H1 (cell line): Measurements from ENCODE around the gene NLRC5. TPM values are rescaled to one million over a fixed set of nuclear protein-coding genes. Genes with fewer than 3 reads are reported as not detected.

Source experiments
- CTCF ChIA-PET: fragments of 300-600 bp; sonication (Branson Sonifier 250); formaldehyde crosslinking; loops from one replicate; lab custom pipeline; 2021; ENCODE audit not compliant: partially characterized antibody; lab: Charles Lee
- POLR2A ChIA-PET: fragments of 300-600 bp; sonication (Branson Sonifier 250); formaldehyde crosslinking; loops from one replicate; lab custom pipeline; 2021; ENCODE audit warnings: inconsistent platforms; ENCODE audit not compliant: partially characterized antibody; lab: Charles Lee
- DNase-seq, 2 experiments: peaks; one replicate each; pipeline versions ENCODE4 v3.0.0 to v3.0.0-alpha.2; 2010 to 2022; ENCODE audit warnings: low spot score in 2 of 2, low read depth in 1 of 2, mixed read lengths in 1 of 2
- FAIRE-seq: peaks from 2 replicates; lab custom pipeline; 2011; peaks lifted over from hg19 to GRCh38; lab: Jason Lieb, UNC
- H2AFZ ChIP-seq: 2 replicates; pipeline ENCODE4 v1.8.1; 2012; ENCODE audit warnings: low read length, inconsistent platforms
- H2AK5ac ChIP-seq: 2 replicates; pipeline ENCODE4 v1.6.1; 2013; ENCODE audit warnings: low read depth, low read length
- H2BK120ac ChIP-seq: replicated peaks from 2 replicates; pipeline ENCODE3; 2013; ENCODE audit warnings: low read depth, low read length, inconsistent platforms
- H2BK12ac ChIP-seq: 2 replicates; pipeline ENCODE4 v1.6.1; 2013; ENCODE audit warnings: low read depth, low read length
- H2BK15ac ChIP-seq: 2 replicates; pipeline ENCODE4 v1.6.1; 2013; ENCODE audit warnings: low read length
- H2BK20ac ChIP-seq: 2 replicates; pipeline ENCODE4 v1.6.1; 2013; ENCODE audit warnings: low read length
- H2BK5ac ChIP-seq: 2 replicates; pipeline ENCODE4 v1.6.1; 2013; ENCODE audit warnings: low read depth, low read length
- H3K14ac ChIP-seq: 2 replicates; pipeline ENCODE4 v1.6.1; 2013; ENCODE audit warnings: inconsistent platforms; ENCODE audit not compliant: insufficient read length
- H3K18ac ChIP-seq: 2 replicates; pipeline ENCODE4 v1.6.1; 2013; ENCODE audit warnings: low read length; ENCODE audit errors: extremely low read depth
- H3K23ac ChIP-seq: 2 replicates; pipeline ENCODE4 v1.6.1; 2013; ENCODE audit warnings: inconsistent platforms; ENCODE audit not compliant: insufficient read length
- H3K23me2 ChIP-seq: 2 replicates; pipeline ENCODE4 v1.6.1; 2013; ENCODE audit warnings: low read depth, low read length
- H3K27ac ChIP-seq: 2 replicates; pipeline ENCODE4 v1.6.1; 2011; ENCODE audit warnings: low read depth, low read length, inconsistent platforms
- H3K27me3 ChIP-seq, 4 experiments: replicated peaks in 1 of 4; 1 replicate in 1 of 4; 2 replicates in 3 of 4; pipeline versions ENCODE4 v1.6.1 to v1.8.1; 2011 to 2013; ENCODE audit warnings: low read length in 3 of 4, mild to moderate bottlenecking in 3 of 4, inconsistent platforms in 2 of 4, mixed read lengths in 2 of 4, moderate library complexity in 1 of 4; ENCODE audit not compliant: control insufficient read depth in 3 of 4, insufficient read depth in 3 of 4; ENCODE audit errors: extremely low read depth in 1 of 4
- H3K36me3 ChIP-seq, 4 experiments: 2 replicates each; pipeline versions ENCODE4 v1.6.1 to v1.8.1; 2011 to 2013; ENCODE audit warnings: mild to moderate bottlenecking in 4 of 4, low read length in 3 of 4, moderate library complexity in 2 of 4, control low read depth in 1 of 4, inconsistent platforms in 1 of 4; ENCODE audit not compliant: insufficient read depth in 4 of 4, control insufficient read depth in 2 of 4
- H3K4ac ChIP-seq: replicated peaks from 2 replicates; pipeline ENCODE3; 2013; ENCODE audit warnings: low read length, low read depth, mixed read lengths, inconsistent platforms; ENCODE audit not compliant: insufficient read length
- H3K4me1 ChIP-seq, 4 experiments: replicated peaks in 1 of 4; 1 replicate in 1 of 4; 2 replicates in 3 of 4; pipeline versions ENCODE4 v1.6.1 to v1.8.1; 2011 to 2013; ENCODE audit warnings: low read length in 3 of 4, inconsistent platforms in 2 of 4, mixed read lengths in 1 of 4; ENCODE audit not compliant: insufficient read depth in 4 of 4, control insufficient read depth in 3 of 4
- H3K4me2 ChIP-seq, 2 experiments: 2 replicates each; pipeline versions ENCODE4 v1.6.1 to v1.8.1; 2011 to 2013; ENCODE audit warnings: low read depth in 2 of 2, low read length in 2 of 2, control low read depth in 1 of 2, inconsistent platforms in 1 of 2, mild to moderate bottlenecking in 1 of 2; ENCODE audit not compliant: insufficient read depth in 1 of 2
- H3K4me3 ChIP-seq, 4 experiments: fragments of 200-600, 300-600 bp in 1 of 4; sonication (generic), shearing (Covaris generic), sonication (Bioruptor Twin) in 1 of 4; 2 replicates each; pipeline versions ENCODE4 v1.5.1 to v1.8.1; 2011 to 2016; ENCODE audit warnings: low read length in 4 of 4, low read depth in 3 of 4, control low read depth in 2 of 4, inconsistent platforms in 2 of 4, mild to moderate bottlenecking in 2 of 4, mixed read lengths in 1 of 4, moderate library complexity in 1 of 4; ENCODE audit not compliant: insufficient read depth in 2 of 4; ENCODE audit errors: extremely low read depth in 1 of 4
- H3K56ac ChIP-seq: replicated peaks from 2 replicates; pipeline ENCODE3; 2013; ENCODE audit warnings: low read depth, mild to moderate bottlenecking, mixed read lengths, low read length, inconsistent platforms; ENCODE audit not compliant: insufficient read length
- H3K79me1 ChIP-seq: 2 replicates; pipeline ENCODE4 v1.6.1; 2013; ENCODE audit warnings: low read depth, low read length, control low read depth
- H3K79me2 ChIP-seq, 2 experiments: 2 replicates each; pipeline versions ENCODE4 v1.6.1 to v1.8.1; 2012 to 2013; ENCODE audit warnings: low read length in 2 of 2, mild to moderate bottlenecking in 2 of 2, inconsistent platforms in 1 of 2; ENCODE audit not compliant: insufficient read depth in 2 of 2, control insufficient read depth in 1 of 2
- H3K9ac ChIP-seq, 4 experiments: replicated peaks in 1 of 4; 1 replicate in 1 of 4; 2 replicates in 3 of 4; pipeline versions ENCODE4 v1.6.1 to v1.8.1; 2011 to 2013; ENCODE audit warnings: low read depth in 3 of 4, low read length in 3 of 4, control low read depth in 2 of 4, mild to moderate bottlenecking in 2 of 4, moderate library complexity in 2 of 4, inconsistent platforms in 1 of 4; ENCODE audit errors: extremely low read depth in 1 of 4
- H3K9me3 ChIP-seq, 2 experiments: 2 replicates each; pipeline versions ENCODE4 v1.6.1 to v1.8.1; 2012 to 2013; ENCODE audit warnings: mild to moderate bottlenecking in 2 of 2, moderate library complexity in 2 of 2, control low read depth in 1 of 2, inconsistent platforms in 1 of 2, low read depth in 1 of 2, low read length in 1 of 2, mixed read lengths in 1 of 2; ENCODE audit not compliant: insufficient read depth in 2 of 2
- H4K20me1 ChIP-seq, 2 experiments: replicated peaks in 1 of 2; 2 replicates each; pipeline versions ENCODE3 to v1.8.1; 2011 to 2013; ENCODE audit warnings: inconsistent platforms in 2 of 2, low read length in 2 of 2, mild to moderate bottlenecking in 1 of 2; ENCODE audit not compliant: insufficient read depth in 2 of 2, control insufficient read depth in 1 of 2
- H4K5ac ChIP-seq: 2 replicates; pipeline ENCODE4 v1.6.1; 2013; ENCODE audit warnings: low read length, low read depth, mixed read lengths, inconsistent platforms; ENCODE audit not compliant: insufficient read length
- H4K8ac ChIP-seq: 2 replicates; pipeline ENCODE4 v1.8.0; 2013; ENCODE audit warnings: mild to moderate bottlenecking, moderate library complexity, low read length, inconsistent platforms; ENCODE audit not compliant: insufficient read depth; ENCODE audit errors: extremely low read depth
- H4K91ac ChIP-seq: replicated peaks from 2 replicates; pipeline ENCODE3; 2013; ENCODE audit warnings: low read length, mixed read lengths, inconsistent platforms; ENCODE audit not compliant: insufficient read length
- MAFK ChIP-seq: IDR thresholded peaks from 2 replicates; pipeline ENCODE4 v1.6.1; 2012; ENCODE audit warnings: low read depth, mild to moderate bottlenecking, improper control_type of control experiment, low read length
- WGBS, 2 experiments: shearing (Covaris generic) in 1 of 2; methylation state at CpG; one replicate each; pipeline versions ENCODE4 v1.1.6 to v1.1.7; 2013 to 2015; ENCODE audit warnings: low lambda C conversion rate in 2 of 2, mixed read lengths in 2 of 2, inconsistent platforms in 1 of 2, low coverage in 1 of 2, missing lambda C conversion rate in 1 of 2; ENCODE audit not compliant: insufficient replicate concordance in 2 of 2, insufficient coverage in 1 of 2, insufficient read length in 1 of 2; ENCODE audit errors: extremely low coverage in 1 of 2, missing lambda C conversion rate in 1 of 2; 5-methylcytosine and 5-hydroxymethylcytosine counted together
- polyA plus RNA-seq, 7 experiments: library from polyadenylated mRNA; depleted of rRNA in 3 of 7; stranded (reverse) in 5 of 7; unstranded in 2 of 7; fragments of >200 nt in 5 of 7; fragments of 200-250 nt in 2 of 7; gene quantifications; 1 replicate in 5 of 7; 2 replicates in 1 of 7; 4 replicates in 1 of 7; pipeline versions ENCODE4 v1.2.1 to v1.2.3, GENCODE V29; 2011 to 2013; ENCODE audit warnings: missing spikeins in 2 of 7, mixed read lengths in 2 of 7
- total RNA-seq: library from RNA; stranded (reverse); fragmentation: NEBNext Ultra II Directional; extraction: Animal tissue kit (Norgen Biotek cat#: 25700); gene quantifications from 2 replicates; pipeline ENCODE4 v1.2.1, GENCODE V29; 2021

NLRC5 gene
- total and polyA plus RNA-seq, 2 of the 8 experiments (the other 6 are each of a cell fraction or from before 2014, with no cell fraction given) = 2.2 to 3.2 TPM

GRCh38 chr16:57000271-57001025 lies 11.1 kb downstream of the NLRC5 start:
- H3K23me2 ChIP-seq = no peaks in the 10 kb centered on the region
- no peak overlapping the region for H3K4me2 ChIP-seq
- DNase-seq (no peak), FAIRE-seq (no peak)
- no peak overlapping the region for H3K23ac ChIP-seq
- no peak overlapping the region for H4K5ac ChIP-seq
- H3K14ac ChIP-seq = no peak overlapping the region
- no peak overlapping the region for H3K56ac ChIP-seq
- H2BK20ac ChIP-seq = no peak overlapping the region
- no peaks in the 10 kb centered on the region; a peak in 1 of 7 replicates for H3K27me3 ChIP-seq
- H2BK12ac ChIP-seq = no peak overlapping the region
- POLR2A ChIA-PET = no interaction called here
- no peak overlapping the region for H2BK5ac ChIP-seq
- no peaks in the 10 kb centered on the region for H3K79me2 ChIP-seq
- H3K4ac ChIP-seq = no peak overlapping the region
- WGBS, 2 experiments = 88% methylated on average over 5 of the region's 5 CpGs; no CpG with 5 or more reads in 1 of the 2 experiments
- H3K36me3 ChIP-seq = no peaks in the 10 kb centered on the region
- no peak overlapping the region for H3K4me3 ChIP-seq
- no peak overlapping the region for H4K91ac ChIP-seq
- H2BK120ac ChIP-seq = no peak overlapping the region
- H2BK15ac ChIP-seq = no peak overlapping the region
- H2AK5ac ChIP-seq = no peak overlapping the region
- H3K27ac ChIP-seq = no peak overlapping the region
- H3K4me1 ChIP-seq = peaks cover 0 to 11% (median 6%) of the 10 kb centered on the region in 4 experiments; a peak in 4 of 7 replicates
- H3K18ac ChIP-seq = no peak overlapping the region
- no peaks in the 10 kb centered on the region for H4K20me1 ChIP-seq
- no peak overlapping the region for H4K8ac ChIP-seq
- CTCF ChIA-PET = interaction anchor here (1.0 kb wide), 1 partner anchor 38 kb away, joined by 3 read pairs; no protein-coding TSS in a partner anchor
- H2AFZ ChIP-seq = no peak overlapping the region
- H3K9me3 ChIP-seq = no peaks in the 10 kb centered on the region
- H3K9ac ChIP-seq = no peak overlapping the region
- no peaks in the 10 kb centered on the region for H3K79me1 ChIP-seq
- no peak for TF ChIP-seq MAFK
